Measurements from ENCODE around the gene SENP1.

The SENP1 gene

GRCh38 chr12:48033451-48033850 is 72.4 kb downstream of the SENP1 start:
- no peak for DNase-seq

DNA sequence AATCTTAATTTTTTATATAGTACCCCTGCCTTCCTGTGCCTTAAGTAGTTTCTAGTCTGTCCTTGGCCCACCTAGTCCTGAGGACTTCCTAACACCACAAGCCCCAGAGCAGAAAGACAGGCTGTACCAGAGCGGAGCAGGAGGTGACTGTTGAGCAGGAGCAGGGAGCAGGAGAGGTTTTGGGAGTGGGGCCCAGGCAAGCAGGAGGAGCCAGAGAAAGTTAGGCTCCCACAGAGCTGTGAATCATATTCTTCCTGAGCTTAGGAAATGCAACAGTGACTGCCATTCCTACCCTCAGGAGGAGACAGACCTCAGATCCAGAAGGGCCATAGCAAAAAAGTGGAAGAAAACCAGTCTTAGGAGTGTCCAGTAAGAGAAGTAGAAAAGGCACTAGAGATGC is 73.3 kb downstream of the SENP1 start:
- no peak for DNase-seq

DNA sequence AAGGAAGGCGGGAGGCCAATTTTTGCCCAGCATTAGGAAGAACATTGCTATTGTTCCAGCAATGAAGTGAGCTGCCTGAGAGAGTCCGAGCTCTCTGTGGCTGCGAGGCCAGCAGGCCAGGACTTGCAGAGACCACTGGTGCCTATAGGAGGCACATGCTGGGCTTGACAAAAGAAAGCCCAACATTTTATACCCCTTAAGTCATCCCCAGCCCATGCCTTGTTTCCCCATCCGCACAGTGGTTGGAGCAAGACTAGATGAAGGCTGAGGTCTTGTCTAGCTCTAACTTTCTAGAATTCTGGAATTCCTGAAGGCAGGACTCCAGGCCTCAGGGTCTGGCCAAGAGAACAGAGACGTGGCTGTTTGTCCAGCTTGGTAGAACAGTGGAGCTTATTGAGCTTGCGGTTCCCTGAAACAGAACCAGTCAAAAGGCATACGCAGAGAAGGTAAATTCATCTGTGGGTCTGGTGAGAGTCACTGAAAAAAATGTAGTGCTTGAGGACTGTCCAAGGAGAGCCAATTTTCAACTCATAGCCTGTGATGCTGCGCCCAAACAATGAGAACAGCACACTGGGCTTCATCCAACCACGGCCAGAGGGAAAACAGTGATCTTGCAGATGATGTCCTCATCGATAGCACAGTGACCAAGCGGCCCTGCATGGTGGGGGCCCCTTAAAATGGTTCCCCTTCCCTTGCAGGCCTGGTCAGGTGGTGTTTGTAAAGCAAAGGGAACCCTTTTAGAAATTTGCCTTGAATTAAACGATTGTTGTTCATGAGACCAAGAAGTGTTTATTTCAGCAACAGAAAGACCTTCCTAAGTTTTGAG is 74.5 kb downstream of the SENP1 start:
- no peak for DNase-seq

DNA sequence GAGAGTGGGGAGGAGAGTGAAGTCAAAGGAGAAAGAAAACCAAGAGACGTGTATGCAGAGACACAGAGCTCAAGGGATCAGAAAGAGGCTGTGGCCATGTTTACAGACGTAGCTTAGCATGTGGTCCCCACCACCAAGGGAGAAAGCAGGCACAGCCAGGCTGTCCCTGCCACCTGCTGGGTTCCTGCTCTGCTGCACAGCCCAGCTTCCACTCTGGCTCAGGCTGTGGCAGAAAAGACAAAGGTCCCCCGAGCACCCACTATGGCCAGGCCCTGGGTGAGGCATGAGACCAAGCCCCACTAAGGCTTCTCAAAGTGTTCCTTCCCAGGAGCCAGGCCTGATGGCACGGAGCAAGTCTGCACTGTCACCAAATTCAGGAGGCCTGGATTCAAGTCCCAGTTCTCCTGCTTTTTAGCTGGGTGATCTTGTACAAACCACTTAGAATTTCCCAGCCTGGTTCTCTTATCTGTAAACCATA is 75.7 kb downstream of the SENP1 start:
- DNase-seq: no peak

DNA sequence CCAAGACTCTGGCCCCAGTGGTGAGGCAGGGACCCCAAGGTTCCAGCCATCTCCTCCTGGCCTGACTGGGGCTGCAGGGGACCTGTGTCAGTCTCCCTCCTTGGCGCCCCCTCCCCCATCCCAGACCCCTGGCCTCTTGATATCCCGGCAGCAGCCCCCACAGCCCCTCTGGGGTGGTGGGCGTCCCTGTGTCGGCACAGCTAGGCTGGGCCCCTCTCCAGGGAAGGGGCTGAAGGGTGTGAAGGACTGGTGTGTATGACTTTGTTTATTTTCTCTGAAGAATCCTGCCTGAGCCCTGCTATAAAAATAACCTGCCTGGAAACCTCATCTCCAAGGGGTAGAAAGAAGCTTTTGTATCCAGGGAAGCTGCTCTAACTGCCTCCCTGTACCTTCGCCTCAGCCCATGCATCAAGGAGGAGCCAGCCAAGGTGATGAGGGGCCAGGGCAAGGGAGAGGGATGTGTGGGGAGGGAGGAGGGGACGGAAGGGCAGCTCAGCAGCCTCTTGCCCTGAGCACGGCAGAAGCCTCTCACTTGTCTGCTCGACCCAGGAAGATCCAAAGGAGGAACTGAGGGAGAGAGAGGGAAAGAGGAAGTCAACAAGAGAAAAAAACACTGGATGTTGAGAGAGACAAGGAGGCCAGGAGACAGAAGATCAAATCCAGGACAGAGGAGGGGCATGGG is 76.2 kb downstream of the SENP1 start:
- no peak for DNase-seq

DNA sequence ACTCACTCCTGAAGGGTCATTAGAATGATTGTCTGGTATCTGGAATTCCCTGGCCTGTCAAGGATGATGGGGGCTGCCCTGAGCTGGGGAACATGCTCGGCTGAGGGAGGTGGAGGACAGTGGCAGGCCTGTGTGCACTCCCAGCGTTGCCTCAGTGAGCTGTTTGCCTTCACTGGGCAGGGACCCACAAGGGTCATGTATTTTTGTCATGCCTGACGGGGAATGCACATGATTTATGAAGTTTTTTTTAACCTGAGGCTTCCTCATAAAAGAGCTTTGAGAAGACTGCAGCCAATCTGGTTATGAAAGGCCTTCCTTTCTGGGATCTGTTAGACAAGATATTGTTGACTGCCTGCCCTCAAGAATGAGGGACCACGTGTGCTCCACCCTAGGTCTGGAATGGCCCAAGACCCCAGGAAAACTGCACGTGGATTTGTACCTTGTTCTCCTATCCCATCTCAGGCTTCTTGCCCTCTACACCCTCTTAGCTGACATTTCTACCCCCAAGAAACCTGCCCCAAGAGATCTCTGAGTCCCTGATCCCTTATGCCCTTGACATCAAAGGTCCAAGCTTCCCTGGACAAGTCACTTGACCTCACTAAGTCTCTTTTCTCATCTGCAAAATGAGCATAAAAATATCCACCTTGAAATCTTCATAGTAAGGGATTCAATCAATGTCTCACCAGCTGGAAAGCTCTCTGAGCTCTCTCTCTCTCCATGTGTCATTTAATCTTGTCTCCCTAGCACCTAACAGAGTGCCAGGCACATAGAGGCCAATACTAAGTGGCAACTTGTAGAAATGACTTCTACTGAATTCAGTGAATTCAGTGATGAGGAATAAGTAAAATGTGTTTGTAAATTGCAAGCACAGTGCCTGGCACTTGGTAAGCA is 77.1 kb downstream of the SENP1 start:
- DNase-seq: no peak

- no peak for DNase-seq
These were observed 78.5 kb downstream of the SENP1 start for GRCh38 chr12:48027183-48028002.

DNA sequence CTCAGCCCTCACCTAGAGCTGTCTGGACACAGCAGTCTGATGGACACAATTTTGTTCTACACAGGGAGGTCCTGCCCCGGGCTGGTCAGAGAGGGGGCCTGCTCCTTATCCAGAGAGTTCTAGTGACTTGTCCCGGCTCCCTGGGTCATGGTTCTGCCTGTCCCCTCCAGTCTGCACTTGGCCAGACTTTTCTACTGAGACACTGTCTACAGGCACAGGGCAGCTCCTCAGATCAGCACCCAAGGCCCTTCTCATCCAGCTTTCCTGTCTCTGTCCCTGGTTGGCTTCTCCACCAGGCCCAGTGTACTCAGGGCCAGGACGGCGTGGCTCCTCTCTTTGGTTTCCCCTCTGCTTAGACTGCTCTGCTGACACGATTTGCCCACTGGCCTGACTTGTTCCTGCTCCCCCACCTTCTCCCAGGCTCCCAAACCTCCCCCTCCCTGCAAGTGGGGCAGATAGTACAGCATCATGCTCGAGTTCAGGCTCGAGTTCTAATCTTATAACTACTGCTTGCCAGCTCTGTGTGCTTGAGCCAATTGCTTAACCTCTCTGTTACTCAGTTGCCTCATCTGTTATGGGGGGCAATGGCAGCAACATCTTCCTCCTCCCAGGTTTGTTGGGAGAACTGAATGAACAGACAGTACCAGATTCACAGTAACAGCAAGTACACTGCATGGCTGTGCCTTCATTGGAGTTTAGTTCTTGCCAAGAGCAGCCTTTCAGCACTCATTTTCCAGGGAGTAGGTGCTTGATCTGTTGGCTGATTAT is 79.6 kb downstream of the SENP1 start:
- DNase-seq: no peak

DNA sequence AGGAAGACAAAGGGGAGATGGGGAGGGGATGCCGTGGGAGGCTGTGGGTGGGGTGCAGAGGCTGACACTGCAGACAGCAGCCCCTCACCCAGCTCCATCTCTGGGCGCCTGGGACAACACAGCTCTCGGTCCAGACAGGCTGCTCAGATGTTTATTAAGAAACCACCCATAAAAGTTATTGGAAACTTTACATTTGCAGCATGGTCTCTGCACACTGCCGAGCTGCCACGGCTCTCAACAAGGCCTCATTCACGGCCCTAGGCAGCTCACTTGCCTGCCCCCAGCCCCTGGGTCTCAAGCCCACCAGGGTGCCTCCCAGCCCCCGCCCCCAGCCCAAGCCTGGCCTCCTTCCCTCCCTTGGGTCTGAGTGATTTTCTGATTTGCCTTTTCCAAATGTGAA is 80.6 kb downstream of the SENP1 start:
- DNase-seq: no peak

- DNase-seq: no peak
These were observed 81.1 kb downstream of the SENP1 start for GRCh38 chr12:48024735-48025134.

DNA sequence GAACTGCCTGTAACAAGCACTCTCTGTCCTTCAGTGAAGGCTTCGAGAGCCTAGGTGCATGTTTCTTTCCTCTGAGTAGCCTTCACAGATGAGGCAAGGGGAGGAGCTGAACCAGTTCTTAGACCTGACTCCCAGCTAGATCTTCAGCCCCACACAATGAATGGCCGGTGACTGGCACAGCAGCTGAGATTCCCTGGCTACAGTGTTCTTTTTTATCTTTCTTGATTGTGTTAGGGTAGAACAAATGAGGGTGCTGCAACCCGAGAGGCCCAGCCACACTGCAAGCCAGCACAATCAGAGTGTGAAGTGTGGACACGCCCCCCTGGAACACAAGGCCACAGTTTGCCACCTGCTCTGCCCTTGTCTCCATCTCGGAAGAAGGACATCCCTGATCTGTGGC is 82.5 kb downstream of the SENP1 start:
- DNase-seq: peak; percentile 45

DNA sequence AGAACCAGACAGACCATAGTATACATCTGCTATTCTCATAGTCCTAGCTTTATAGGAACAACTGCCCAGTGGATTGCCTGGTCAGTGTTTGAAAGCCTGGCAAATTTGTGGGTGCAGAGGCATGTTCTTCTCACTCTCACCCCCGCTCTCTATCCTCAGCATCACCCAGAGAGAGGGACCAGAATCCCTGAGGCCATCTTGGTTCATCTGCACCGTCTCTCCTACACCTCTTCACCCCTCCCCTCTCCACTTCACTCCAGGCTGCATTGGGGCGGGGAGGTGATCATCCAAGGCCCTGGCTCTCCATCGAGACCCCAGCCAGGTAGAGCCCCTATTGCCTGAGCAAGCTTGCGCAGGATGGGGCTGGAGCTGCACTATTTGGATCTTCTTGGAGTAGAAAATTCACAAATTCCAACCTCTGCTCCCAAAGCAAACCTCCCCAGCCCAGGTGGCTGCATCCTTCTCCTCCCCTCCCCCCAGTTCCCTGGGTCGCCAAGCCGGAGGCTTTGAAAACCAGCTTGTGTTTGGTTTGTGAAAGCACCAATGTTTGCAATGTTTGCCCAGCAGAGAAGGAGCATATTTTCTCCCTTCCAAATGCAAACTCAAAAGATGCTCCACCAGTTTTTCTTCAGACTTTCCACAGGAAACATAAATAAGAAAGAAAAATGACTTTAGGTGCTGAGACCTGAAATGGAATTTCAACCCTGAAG is 83.0 kb downstream of the SENP1 start:
- DNase-seq: peak; percentile 23

DNA sequence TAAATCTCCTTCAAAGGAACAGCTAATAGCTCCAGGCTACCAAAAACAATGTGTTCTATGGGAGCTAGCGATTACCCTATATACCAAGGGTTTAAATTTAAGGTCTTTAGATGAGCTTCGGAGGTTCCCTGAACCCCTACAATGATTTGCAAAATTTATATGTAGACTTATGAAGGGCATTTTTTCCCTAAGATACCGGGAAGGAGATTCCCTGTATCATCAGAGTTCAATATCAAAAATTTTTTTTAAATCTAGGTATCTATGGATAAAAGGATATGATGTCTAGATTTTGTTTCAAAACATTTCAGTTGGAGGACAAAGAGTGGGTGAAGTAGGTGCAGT is 83.7 kb downstream of the SENP1 start:
- no peak for DNase-seq

DNA sequence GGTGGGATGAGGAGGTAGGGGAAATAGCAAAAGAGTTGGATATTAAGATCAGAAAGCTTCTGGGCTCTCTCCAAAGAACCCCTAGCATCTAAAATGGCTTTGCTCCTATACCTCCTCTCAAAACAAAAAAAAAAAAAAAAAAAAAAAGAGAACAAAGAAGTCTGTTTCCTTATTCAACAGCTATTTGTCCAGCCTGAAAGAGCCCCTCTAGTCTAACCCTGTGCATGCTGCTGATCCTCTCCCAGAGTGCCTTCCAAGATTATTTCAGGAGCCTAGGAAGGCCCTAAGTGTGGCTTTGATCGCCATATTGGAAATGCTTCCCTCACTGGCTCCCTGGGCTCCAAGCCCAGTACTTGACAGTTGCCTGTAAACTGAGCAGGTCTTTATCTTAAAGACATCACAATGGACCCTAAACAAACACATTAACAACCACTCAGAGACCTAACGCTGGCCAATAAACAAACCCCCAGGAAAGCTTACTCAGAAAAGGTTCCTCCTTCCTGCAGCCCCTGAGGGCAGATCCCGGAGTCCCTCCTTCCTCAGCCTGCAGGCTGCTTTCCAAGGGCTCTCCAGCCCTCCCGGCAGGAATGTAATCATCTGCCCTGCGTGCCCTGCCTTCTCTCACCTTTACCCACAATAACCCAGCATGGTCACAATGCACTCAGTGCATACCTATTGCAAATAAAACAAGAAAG is 84.2 kb downstream of the SENP1 start:
- peak; percentile 91 for DNase-seq

- DNase-seq: no peak
These were observed 86.1 kb downstream of the SENP1 start for GRCh38 chr12:48019639-48020265.

DNA sequence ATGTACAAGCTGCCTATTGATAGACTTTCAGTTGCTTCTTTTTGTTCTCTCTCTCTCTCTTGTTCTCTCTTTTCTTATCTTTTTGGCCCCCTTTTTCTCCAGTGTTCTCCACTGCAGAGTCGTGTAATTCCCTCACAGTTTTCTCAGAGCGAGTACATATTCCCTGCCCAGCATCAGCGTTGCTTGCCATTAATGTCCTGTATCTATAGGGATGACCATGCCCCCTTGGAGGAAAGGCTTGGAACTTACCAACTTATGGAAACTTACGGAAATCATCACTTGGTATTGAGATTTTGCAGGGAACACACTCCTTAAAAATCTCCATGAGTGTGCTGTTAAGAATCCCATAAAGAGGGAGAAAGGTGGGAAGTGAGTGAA is 87.3 kb downstream of the SENP1 start:
- DNase-seq: no peak

DNA sequence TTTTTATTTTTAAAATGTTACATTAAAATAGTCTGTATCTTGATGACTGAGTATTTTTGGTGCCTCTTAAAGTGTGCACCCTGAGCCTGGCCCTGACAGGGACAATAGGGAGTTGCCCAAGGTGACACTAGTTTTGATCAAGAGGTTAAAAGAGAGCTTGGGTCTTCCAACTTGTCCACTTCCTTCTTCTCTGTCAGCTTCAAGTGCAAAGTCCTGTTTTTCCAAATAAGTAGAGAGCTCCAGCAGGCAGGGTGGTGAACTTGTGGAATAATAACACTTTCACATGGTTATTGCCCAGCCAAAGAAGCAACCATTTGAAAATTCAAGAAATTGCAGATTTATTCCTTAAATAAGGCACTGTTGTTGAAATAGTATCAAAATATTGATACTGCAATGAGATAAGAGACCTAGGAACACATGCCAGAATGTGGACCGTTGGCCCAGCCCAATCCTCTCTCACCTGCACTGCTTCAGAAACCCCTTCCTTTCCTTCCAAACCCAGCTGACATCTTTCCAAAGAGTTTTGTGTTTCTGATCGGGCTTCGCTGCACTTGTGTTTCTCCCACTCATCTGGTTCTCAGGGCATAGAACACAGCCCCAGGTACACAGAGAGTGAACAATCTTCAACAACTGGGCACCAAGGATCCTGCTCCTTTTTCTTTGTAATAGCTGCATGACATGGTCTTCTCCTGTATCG is 87.8 kb downstream of the SENP1 start:
- DNase-seq: no peak

DNA sequence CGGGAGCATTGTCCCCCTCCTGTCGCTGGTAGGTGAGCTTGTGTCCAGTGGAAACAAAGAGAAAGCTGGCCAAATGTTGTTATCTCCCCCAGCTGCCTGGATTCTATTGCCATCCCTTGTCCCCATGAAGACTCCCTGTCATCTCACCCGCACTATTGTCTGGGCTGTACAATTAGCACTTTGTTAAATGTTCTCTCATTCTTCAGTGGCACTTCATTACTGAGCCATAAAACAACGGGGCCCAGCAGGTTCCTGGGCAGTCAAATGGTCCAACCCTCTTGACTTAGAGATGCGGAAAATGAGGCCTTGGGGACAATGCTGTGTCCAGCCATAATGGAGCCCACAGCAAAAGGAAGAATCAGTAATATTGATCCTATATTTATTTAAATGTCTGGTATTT is 88.4 kb downstream of the SENP1 start:
- DNase-seq: no peak

DNA sequence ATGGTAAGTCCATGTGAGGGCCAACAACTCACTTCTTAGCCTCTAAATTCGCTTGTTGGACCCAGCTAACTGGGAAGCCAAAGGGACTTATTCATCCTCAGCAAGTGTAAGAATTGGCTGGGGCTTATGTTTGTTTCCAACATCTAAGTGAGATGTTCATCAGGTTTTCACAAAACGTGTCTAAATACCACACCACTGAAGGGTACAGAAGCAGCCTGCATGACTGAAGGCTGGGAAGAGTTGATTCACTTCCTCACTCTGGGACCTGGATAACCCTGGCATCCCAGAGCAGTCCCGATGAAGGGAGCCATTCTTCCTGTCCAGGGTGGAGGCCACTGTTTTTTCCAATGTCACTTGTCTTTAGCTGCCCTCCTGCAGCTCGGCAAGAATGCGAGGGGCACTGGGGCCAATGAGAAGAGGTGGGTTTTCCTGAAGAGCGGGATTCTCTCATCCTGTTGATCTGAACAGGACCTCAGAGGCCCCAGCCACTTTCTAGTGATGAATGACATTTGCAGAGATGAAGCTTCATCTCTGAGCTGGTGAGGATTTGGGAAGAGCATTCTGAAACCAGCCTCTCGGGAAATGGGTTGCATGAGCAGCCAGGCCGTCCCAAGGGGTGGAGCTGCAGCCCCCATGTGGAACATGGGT is 89.4 kb downstream of the SENP1 start:
- DNase-seq: no peak
